ENCODE data around the gene GRM8.

GRM8 gene

DNA sequence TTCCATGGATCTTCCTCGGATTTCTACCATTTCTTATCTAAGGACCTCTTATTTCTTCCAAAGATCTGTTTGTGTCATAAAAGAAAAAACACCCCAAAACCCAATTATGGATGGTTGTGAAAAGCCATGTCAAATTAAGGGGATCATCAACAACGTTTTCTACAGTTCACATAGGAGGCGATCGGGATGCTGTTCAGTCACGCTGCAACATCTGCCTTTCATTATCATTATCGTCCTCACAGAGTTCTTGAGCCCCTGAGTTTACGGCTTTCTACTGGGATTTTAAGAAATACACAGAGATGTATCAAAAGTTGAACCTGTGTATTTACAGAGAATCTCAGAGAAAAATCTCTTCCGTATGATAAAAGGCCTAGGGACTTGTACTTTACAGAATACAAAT lies 101.4 kb downstream of the GRM8 start:
- DNase-seq (ENCODE audit: extremely low read depth in 1 of 2, low read depth in 1 of 2) = no peak

DNA sequence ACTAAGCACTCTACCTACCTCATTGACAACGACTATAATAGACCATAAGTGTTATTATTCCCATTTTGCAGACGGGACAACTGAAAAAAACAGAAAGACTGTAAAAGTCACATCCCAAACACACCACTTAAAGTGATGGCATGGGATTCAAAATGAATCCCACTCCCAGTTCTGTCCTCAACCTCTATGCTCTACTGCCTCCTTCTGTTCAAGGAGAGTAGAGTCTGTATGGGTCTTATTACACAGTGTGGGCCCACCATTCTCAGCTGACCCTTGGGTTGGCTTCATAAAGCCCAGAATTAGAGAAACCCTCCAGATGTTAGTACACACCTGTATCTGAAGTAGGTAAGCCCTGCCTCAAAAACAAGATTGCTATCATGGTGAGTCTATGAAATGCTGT lies 102.2 kb downstream of the GRM8 start:
- DNase-seq (ENCODE audit: extremely low read depth in 1 of 2, low read depth in 1 of 2) = no peak

DNA sequence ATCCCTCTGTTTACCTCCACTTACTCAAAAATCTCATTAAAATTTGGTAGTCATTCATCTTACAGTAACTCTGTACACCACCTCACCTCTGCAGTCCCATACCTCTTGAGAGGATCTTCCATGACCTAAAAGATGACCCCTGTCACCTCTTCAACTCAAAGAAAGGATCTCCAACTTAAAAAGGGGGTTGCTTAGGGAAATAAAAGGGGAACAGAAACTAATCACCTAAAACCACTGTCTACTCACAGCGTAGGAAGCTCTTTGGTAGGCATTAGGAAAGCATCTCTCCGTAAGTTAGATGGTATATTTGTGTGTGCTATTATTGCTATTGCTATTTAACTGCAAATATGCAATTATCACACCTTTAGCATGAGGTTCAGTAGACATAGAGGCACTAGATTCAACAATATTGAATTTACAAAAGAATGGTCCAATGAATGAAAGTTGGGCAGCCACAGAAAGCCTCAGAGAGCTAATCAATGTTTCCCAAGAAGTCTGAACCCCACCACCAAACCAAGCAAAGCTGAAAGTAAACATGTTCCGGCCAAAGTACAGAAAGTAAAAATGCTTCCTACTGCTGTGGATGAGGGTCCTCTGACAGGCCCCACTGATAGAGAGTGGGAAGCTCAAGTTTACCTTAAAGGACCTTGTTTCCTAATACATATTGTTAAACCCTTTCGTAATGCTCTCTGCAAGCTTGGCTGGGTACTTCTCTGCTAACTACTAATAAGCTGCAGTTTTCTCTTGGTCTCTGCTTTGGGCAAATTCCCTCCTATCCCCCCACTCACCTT lies 105.8 kb downstream of the GRM8 start:
- DNase-seq (ENCODE audit: extremely low read depth in 1 of 2, low read depth in 1 of 2) = no peak

DNA sequence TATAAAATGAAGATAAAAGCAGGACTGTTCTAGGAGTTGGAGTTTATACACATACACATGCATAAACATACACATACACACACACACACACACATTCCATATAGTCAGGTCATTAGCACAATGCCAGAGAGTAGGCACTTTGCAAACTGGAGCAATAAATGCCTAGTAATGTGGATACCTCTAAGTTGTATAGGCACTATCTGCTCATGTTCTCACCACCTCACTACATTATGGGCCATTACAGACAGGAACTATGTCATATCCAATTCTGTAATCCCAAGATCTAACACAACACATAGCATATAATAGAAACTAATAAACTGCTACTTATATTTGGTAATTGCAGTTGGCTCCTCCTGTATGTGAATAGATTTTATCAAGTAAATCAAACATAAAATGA lies 115.6 kb downstream of the GRM8 start:
- DNase-seq (ENCODE audit: extremely low read depth in 1 of 2, low read depth in 1 of 2) = no peak

DNA sequence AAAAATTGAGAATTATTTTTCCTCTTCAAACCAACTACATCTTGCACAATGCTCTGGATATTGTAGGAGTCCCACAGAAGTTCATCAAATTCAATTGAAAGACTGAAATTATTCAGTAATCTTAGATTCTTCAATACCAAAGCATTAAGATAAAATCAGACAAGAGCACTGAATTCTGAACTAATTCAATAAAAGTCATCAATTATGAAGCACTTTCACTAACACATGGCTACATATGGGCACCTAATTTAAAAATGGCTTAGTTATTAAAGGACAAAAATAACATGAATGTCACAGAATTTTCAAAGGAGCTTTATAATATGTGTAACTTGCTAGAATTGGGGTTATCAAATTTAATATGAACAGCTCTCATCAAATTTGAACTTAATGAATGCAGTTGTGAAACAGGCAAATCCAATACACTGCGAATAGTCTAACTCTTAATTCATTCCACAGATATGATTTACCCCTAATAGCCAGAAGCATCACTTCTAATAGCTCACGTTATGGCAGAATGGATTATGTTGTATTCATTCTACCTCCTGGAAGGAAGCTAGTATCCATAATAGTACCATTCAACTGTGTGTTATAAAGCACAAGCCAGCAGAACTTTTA lies 116.8 kb downstream of the GRM8 start:
- no peak for DNase-seq (ENCODE audit: extremely low read depth in 1 of 2, low read depth in 1 of 2)

DNA sequence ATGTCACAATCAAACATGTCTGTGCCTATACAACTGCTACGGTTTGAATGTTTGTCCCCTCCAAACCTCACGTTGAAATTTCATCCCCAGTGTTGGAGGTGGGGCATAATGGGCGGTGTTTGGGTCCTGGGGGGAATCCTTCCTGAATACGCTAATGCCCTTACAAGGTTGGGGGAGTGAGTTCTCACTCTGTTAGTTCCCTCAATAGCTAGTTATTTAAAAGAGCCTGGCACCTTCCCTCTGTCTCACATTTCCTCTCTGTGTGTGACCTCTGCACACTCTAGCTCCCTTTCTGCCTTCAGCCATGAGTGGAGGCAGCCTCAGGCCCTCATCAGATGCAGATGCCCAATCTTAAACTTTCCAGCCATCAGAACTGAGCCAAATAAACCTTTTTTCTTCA lies 129.5 kb downstream of the GRM8 start:
- DNase-seq (ENCODE audit: extremely low read depth in 1 of 2, low read depth in 1 of 2) = no peak

DNA sequence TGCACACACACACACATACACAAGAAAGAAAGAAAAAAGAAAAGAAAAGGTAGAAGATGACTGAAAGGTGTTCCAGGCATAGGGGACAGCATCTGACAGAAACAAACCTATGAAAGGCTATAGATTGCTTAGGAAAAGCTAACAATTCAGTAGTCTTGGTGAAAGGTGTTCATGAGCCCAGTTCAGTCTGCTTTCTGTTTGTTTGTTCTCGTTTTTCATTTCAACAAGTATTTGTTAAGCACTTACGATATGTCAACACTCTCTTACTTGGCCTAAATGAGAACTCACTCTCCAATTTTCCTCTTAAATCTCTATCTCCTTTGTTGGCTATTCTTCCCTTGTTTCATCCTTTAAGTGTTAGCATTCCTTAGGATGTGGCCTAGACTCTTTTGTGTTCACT lies 133.2 kb downstream of the GRM8 start:
- no peak for DNase-seq (ENCODE audit: extremely low read depth in 1 of 2, low read depth in 1 of 2)

DNA sequence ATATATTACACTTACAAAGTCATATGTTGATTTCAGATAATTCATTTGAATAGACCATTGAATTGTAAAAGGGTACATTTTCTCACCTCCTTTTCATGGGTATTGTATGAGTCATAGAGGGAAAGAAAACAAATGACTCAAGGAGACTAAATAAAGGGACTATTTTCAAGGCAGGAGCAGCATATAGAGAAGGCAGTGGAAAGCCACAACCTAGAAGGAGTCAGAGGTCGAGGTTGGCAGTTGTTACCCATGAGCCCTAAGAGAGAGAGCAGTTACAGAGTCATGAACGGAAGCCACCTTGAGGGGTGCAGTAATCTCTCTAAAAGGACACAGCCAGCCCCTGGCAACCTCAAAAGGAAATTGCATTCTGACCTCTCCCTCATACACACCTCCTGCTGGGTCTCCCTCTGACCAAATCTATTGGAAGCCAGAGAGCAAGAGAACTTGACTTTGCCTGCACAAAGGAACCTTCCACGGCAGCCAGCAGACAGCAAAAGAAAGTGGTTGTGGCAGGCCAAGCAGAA lies 137.9 kb downstream of the GRM8 start:
- no peak for DNase-seq (ENCODE audit: extremely low read depth in 1 of 2, low read depth in 1 of 2)

DNA sequence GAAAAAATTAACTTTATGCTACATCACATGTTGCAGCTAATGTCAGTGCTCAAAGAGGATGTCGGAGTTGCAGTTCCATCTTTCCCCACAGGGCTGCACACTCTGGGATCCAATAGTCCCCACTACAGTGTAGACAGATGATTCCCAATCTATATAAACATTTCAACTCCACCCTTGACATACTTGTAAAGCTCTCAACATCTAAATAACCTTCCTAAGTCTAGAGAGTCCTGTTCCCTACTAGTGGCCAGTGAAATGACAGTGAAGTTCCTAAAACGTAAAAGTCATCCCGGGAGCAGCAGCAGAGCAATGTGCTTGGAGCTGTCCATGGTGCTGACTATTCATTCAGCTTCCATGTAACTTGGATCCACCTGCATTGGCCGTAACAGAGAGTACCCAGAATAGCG lies 145.1 kb downstream of the GRM8 start:
- DNase-seq (ENCODE audit: extremely low read depth in 1 of 2, low read depth in 1 of 2) = peak in 1 of 2 donors; percentile 3

DNA sequence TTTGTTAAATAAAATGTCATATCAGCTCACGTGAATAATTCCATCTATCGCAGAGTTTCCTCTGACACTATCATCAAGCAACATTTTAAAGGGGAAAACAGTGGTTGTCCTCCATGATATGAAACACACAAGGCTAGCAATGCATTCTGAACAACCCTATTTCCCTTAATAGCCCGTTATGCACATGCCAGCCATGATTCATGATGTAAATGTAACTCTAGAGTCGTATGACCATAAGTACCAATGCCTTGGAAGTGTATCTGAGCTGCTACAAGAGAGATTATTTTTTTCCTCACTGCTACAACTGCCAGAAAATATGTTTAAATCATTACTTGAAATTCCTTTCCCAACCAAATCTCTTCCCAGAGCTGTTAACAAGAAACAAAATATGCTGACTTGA lies 159.4 kb downstream of the GRM8 start:
- no peak for DNase-seq (ENCODE audit: extremely low read depth in 1 of 2, low read depth in 1 of 2)

DNA sequence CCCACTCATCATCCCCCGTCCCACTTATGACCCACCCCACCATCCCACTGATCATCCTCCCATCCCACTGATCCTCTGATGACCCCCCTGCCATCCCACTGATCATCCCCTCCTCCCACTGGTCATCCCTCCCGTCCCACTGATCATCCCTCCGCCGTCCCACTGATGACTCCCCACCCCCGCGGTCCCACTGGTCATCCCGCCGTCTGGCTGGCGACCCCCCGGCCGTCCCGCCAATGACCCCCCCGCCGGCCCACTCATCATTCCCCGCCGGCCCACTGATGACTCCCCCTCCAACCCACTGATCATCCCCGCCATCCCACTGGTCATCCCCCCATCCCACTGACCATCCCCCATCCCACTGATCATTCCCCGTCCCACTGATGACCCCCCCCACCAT lies 161.1 kb downstream of the GRM8 start:
- no peak for DNase-seq (ENCODE audit: extremely low read depth in 1 of 2, low read depth in 1 of 2)

DNA sequence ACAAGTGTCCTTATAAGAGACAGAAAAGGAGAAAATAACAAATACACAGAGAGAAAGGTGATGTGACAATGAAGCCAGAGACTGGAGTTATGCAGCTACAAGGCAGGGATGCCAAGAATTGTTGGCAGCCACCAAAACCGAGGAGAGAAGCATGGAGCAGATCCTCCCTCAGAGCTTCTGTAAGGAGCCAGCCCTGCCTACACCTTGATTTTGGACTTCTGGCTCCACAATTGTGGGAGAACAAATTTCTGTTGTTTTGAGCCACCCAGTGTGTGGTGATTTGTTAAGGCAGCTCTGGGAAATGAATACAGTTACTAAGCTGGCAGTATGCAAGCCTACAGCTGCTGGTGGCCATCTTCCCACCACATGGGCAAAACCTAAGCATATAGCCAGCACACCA lies 163.6 kb downstream of the GRM8 start:
- DNase-seq (ENCODE audit: extremely low read depth in 1 of 2, low read depth in 1 of 2) = no peak

DNA sequence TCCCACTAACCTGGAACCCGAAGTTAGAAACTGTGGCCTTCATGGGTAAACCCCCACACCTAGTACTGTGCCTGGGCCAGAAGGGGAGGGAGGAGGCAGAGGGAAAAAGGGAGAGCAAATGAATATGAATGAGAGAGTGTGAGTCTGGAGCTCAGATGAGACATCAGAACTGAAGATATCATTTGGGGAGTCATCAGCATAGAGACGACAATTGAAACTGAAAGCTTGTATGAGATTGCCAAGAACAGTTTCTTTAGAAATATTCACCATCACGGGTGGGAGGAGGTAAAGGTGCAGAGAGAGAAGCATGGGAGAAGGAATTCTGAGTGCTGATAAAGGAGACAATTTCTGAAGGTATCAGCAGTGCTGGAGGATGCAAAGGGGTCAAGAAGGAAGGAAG lies 171.2 kb downstream of the GRM8 start:
- no peak for DNase-seq (ENCODE audit: extremely low read depth in 1 of 2, low read depth in 1 of 2)

DNA sequence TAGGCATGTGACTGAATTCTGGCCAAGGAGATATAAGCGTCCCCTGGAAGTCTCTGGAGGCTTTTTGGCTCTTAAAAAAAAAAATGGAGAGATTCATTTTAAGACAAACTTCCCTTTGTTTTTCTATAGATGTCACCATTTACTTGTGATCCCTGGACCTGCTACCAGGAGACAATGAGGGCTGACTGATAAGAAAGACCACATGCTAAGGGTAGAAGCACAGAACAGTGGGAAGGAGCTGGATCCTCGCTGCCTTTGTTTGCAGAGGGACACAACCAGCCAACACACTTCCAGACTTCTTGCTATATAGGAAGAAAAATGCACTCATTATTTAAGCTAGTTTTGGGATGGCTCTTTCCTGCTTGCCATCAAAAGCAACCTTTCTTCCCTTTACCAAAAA lies 172.2 kb downstream of the GRM8 start:
- no peak for DNase-seq (ENCODE audit: extremely low read depth in 1 of 2, low read depth in 1 of 2)

DNA sequence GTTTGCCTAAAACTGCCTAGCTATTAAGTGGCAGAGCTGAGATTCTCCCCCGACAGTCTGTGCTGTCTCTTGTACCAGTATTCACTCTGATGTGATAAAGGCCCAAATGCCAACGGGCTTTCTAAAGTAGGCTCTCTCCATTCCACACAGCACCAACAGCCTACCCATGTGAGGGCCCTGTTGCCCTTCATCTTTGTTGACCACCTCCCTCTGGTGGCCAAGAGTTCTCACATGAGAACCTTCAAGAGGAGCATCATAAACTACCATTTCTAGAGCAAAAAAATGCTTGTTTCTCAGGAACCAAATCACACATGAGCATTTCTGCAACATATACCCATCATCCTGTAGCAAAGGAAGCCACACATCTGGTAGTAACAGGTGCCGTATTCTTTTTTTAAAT lies 185.8 kb downstream of the GRM8 start:
- no peak for DNase-seq (ENCODE audit: extremely low read depth in 1 of 2, low read depth in 1 of 2)

DNA sequence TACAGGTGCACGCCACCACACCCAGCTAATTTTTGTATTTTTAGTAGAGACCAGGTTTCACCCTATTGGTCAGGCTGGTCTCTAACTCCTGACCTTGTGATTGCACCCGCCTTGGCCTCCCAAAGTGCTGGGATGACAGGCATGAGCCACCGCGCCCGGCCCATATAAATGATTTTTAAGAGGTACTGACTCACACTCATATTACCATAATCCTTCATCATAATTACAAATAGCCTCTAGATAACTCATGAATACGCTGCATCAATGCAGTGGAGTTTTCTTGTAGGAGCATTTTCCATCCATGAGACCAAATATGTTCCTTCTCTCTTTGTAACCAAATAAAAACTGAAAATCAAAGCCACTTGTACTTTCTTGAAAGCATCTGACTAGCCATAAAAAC lies 193.3 kb downstream of the GRM8 start:
- no peak for DNase-seq (ENCODE audit: extremely low read depth in 1 of 2, low read depth in 1 of 2)

DNA sequence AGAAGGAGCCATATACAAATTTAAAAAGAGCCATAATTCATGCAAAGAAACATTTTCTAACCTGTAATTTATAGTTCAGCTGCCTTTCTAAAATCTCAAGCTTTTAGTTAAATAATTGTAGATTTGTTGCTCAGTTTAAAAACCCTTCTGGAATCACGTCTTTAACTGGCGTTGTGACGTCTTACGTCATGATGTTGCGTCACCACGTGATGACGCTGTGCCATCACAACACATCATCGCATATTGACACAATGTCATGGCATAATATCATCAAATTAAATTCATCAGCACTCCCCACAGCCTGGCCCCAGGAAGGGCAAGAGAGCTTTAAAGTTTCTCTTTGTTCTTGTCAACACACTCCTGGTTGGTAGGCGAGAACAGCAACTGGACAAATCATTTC lies 194.8 kb downstream of the GRM8 start:
- no peak for DNase-seq (ENCODE audit: extremely low read depth in 1 of 2, low read depth in 1 of 2)

DNA sequence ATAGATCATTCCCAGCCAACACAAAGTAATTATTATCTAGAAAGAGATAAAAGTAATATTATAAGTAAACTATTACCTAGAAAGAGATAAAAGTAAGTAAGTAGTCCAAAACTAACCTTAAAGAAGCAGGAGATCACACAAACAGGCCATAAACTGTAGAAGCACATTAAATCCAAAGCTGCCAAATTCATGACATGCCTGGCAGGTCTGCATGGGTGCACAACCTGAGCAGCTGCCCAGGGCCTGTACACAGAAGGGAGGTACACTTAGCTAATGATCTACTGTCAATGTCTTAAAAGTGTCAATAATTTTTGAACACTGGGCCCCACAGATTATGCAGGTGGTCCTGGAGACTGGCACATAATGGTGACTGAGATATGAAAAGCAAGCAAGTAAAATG lies 196.5 kb downstream of the GRM8 start:
- no peak for DNase-seq (ENCODE audit: extremely low read depth in 1 of 2, low read depth in 1 of 2)

DNA sequence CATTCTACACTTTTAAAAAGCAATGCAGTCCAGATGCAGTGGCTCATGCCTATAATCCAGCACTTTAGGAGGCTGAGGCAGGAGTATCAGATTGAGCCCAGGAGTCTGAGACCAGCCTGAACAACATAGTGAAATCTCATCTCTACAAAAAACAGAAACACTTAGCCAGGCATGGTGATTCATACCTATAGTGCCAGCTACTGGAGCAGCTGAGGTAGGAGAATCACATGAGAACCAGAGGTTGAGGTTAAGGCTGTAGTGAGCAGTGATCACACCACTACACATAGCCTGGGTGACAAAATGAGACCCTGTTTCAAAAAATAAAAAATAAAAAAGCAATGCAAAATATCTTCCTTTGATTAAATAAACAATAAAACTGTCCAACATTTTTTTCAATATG lies 205.2 kb downstream of the GRM8 start:
- no peak for DNase-seq (ENCODE audit: extremely low read depth in 1 of 2, low read depth in 1 of 2)

DNA sequence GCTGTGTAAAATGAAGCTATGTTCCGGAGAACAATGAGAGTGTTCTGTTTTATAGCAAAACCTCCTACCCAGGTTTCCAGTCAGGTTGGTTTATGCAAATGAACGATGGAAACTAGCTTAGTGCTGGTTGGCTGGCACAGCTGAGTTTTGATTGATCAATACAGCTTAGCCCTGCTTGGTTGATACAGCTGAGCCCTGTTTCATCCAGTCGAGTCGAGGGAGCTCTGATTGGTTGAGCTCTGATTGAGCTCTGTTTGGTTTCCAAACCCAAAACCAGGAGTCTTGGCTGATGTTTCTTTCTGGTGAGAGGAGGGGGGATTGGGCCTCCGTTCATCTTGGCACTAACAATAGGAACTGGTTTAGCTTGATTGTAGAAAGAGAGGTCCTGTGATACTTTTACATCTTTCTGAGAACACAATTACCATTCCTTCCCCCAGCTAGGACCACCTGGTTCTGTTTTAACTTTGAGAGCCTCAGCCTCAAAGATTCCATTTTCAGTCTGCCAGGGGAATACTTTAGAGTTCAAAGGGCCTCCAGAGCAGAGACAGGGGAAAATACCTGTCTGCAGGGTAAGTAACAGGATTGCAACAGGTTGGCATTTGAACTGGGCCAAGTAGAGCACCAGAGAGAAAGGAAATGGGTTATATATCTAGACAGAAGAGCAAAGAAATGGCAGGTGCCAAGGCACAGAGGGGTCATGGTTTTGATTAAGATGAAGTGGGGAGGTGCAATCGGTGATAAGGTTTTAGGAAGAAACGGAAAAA lies 210.9 kb downstream of the GRM8 start:
- DNase-seq (ENCODE audit: extremely low read depth in 1 of 2, low read depth in 1 of 2) = no peak

DNA sequence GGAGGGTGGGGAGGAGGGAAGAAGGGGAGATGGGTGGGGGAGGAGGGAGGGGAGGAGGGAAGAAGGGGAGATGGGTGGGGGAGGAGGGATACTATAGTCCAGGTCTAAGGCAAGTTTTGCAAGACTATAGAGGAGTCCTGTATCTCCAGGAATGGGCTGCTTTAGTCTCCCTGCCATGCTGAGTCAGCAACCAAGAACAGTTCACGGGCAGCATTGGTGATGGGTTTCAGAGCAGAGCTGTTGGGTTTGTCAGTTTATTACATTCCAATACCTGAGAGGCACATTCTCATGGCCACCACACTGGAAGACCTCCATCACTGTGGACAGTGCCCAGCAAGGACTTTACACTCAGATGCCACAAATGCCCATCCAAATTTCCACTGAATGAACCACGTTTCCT lies 212.7 kb downstream of the GRM8 start:
- DNase-seq (ENCODE audit: extremely low read depth in 1 of 2, low read depth in 1 of 2) = no peak

DNA sequence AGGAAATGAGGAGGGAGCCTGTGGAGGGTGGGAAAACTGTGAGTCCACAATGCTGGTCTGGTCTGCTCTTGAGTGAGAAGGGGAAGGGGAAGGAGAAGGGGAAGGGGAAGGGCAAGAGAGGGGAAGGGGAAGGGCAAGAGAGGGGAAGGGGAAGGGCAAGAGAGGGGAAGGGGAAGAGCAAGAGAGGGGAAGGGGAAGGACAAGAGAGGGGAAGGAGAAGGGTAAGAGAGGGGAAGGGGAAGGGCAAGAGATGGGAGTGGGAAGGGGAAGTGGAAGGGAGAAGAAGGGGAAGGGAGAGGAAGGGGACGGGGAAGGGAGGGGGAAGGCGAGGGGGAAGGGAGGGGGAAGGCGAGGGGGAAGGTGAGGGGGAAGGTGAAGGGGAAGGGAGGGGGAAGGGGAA lies 213.2 kb downstream of the GRM8 start:
- DNase-seq (ENCODE audit: extremely low read depth in 1 of 2, low read depth in 1 of 2) = no peak
